ENCODE data around the gene SENP7.

Gene SENP7

DNA sequence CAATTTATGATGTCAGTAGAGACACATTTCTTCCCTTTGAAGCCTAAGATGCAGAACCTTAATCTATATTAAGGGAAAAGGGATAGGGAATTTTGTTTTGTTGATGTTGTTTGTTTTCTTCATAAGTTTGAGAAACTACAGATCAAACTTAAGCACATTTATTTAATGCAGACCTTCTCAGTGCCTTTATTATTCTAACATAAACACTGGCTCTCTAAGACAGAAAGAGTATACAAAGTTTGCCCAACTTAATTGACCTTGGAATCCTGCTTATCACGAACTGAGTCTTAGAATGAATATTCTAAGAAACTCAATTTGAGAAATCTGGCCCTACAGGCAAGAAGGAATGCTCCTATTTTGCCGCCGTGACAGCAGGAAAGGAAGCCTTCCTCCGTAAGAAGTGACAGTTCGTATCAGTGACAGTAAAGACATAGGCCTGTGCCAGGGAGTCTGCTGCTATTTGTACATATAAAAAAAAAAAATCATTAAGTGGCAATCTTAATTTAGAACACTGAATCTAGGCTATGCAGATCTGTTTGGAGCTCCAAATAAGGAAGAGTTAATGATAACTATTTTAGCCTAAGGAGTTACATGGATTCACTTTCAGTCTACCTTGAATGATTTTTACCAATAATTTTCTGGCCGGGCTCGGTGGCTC, 183.9 kb downstream of the SENP7 start:
- no peak for DNase-seq (ENCODE audit: extremely low read depth, low read depth)
- no peak overlapping the region for H3K4me3 ChIP-seq (replicated peaks; ENCODE audit: low read depth, low read length)
- TF ChIP-seq, protein P1, sequence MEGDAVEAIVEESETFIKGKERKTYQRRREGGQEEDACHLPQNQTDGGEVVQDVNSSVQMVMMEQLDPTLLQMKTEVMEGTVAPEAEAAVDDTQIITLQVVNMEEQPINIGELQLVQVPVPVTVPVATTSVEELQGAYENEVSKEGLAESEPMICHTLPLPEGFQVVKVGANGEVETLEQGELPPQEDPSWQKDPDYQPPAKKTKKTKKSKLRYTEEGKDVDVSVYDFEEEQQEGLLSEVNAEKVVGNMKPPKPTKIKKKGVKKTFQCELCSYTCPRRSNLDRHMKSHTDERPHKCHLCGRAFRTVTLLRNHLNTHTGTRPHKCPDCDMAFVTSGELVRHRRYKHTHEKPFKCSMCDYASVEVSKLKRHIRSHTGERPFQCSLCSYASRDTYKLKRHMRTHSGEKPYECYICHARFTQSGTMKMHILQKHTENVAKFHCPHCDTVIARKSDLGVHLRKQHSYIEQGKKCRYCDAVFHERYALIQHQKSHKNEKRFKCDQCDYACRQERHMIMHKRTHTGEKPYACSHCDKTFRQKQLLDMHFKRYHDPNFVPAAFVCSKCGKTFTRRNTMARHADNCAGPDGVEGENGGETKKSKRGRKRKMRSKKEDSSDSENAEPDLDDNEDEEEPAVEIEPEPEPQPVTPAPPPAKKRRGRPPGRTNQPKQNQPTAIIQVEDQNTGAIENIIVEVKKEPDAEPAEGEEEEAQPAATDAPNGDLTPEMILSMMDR (IDR thresholded peaks at IDR 0.05; ENCODE audit: low read depth, low read length, missing control alignments) = no peak

DNA sequence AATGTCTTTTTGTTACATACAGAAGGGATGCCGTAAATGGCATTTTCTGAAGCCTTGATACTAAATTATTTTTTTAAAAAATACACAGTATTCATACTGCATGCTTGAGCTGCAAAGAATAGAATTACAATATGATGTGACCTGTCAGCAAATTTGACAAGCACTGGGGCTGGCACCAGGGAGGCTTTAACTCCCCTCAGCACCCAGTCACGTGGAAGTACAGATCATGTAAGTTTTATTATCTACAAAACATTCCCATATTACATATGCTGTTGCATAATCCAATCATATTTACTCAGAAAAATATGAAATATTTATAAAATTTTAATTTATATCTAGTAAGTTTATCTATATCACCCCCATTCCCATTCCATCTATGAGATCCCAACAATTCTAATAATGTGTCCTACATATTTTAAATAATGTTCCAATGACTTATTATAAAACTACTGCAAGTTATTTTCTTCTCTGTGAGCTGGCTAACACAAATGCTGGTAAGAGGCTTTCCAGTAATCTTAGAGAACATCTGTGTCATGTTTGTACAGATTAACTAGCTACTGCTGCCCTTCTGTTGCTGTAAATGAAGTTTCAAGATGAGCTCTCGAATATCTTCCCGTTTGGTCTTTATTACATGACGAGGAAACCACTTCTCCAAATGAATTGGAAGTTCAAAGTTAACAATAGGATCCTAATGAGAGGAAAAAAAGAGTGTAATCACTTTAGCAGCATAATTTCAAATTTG, 187.4 kb downstream of the SENP7 start:
- no peak for DNase-seq (ENCODE audit: extremely low read depth, low read depth)
- TF ChIP-seq, protein P1 (IDR thresholded peaks at IDR 0.05; ENCODE audit: low read depth, low read length, missing control alignments) = no peak
- no peak overlapping the region for H3K4me3 ChIP-seq (replicated peaks; ENCODE audit: low read depth, low read length)

DNA sequence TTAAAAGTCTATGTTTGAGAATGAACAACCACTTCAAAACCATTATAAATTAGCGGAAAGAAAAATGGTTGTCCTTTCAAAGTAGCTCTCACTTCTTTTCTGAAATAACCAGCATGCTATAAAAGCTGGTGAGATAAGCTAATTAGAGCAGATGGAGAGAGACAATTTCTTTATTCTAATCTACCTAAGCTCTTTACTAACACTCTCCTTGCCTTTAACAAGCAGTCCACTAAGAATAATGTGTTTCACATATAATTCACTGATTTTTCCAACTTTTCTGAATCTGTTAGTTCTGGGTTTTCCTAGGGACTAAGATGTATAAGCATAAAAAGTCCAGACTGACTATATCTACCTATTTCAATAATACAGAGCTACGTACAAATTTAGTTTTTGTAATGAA, 192.5 kb downstream of the SENP7 start, which contains the start of gene IMPG2:
Gene IMPG2, minus strand, starts transcription at position 101 of the 400 bp plus-strand sequence. CDS start 203 bp downstream, outside the sequence.
- TF ChIP-seq, protein P1 (IDR thresholded peaks at IDR 0.05; ENCODE audit: low read depth, low read length, missing control alignments) = no peak
- no peak within 1 kb of the TSS for H3K4me3 ChIP-seq (replicated peaks; ENCODE audit: low read depth, low read length)
- DNase-seq (ENCODE audit: extremely low read depth, low read depth) = no peak

DNA sequence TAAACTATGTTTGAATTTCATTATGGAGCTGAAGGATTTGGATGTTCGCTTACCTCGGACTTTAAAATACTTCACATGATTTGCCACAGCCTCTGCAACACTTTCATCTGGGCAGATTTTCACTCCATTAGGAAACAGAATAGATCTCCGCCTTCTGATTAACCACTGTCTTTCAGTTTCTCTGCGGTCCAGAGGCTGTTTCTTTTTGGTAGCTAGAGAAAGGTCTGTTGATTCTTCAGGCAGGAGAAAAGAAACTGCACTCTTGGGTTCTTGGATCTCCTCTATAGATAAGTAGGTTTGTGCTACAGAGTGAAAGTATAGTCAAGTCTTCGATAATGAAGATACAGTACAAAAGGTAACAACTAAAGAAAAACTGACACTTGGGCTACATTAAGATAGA, 193.5 kb downstream of the SENP7 start:
- no peak for DNase-seq (ENCODE audit: extremely low read depth, low read depth)
- no peak overlapping the region for H3K4me3 ChIP-seq (replicated peaks; ENCODE audit: low read depth, low read length)
- TF ChIP-seq, protein P1 (IDR thresholded peaks at IDR 0.05; ENCODE audit: low read depth, low read length, missing control alignments) = no peak

DNA sequence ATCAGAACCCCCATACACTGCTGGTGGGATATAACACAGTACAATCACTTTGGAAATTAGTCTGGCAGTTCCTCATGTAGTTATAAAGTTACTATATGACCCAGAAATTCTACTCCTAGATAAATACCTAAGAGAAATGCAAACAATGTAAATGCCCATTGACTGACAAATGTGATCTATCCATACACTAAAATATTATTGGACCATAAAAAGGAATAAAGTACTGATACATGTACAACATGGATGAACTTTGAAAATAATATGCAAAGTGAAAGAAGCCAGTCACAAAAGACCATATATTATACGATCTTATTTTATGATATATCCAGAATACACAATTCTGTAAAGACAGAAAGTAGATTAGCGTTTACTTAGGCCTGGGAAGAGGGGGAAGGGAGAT, 200.5 kb downstream of the SENP7 start:
- DNase-seq (ENCODE audit: extremely low read depth, low read depth) = no peak
- TF ChIP-seq, protein P1 (IDR thresholded peaks at IDR 0.05; ENCODE audit: low read depth, low read length, missing control alignments) = no peak

DNA sequence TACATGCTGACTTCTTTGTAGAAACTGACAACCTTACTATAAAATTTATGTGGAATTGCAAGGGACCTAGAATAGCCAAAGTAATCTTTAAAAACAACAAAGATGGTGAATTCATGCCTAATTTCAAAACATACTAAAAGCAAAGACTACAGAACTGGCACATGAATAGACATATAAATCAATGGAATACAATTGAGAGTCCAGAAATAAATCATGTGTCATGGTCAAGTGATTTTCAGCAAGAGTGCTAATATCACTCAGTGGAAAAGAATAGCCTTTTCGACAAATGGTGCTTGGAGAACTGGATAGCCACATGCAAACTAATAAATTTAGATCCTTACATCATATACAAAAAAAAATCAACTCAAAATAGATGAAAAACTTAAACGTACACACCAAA, 201.3 kb downstream of the SENP7 start:
- H3K4me3 ChIP-seq (replicated peaks; ENCODE audit: low read depth, low read length) = no peak overlapping the region
- no peak for DNase-seq (ENCODE audit: extremely low read depth, low read depth)
- TF ChIP-seq, protein P1 (IDR thresholded peaks at IDR 0.05; ENCODE audit: low read depth, low read length, missing control alignments) = no peak

More for the DNA sequence above, 200.5 kb downstream of the SENP7 start:
- H3K4me3 ChIP-seq (replicated peaks; ENCODE audit: low read depth, low read length) = no peak overlapping the region

Measured in HFF-Myc (cell line).